ENCODE results near the gene ZNF782. TPM values are rescaled to one million over a fixed set of nuclear protein-coding genes. Genes with fewer than 3 reads are reported as not detected.

ZNF782 gene
- total RNA-seq, 1 experiment from 2014 or later, result 6.8 TPM

- Histone ChIP-seq H3K27ac (no peak overlapping the region), H3K9me3 (replicated peaks) (no peaks in the 10 kb centered on the region)
- no peak for DNase-seq (ENCODE audit: low read depth in 1 of 2, low spot score in 2 of 2)
These were observed 70.3 kb downstream of the ZNF782 start for GRCh38 chr9:96784021-96784420.

GRCh38 chr9:96782235-96782634, 72.1 kb downstream of the ZNF782 start:
- no peak overlapping the region for H3K4me3 ChIP-seq
- DNase-seq (ENCODE audit: low read depth in 1 of 2, low spot score in 2 of 2), result no peak
- no peak overlapping the region for H3K27ac ChIP-seq
- 0 out of 2 replicates have a peak, but pooled peaks cover 6% of the 10 kb centered on the region for H3K27me3 ChIP-seq (replicated peaks)
- H3K4me1 ChIP-seq (replicated peaks), result peaks cover 2% of the 10 kb centered on the region; the same call in 1 of the 2 replicates
- no peaks in the 10 kb centered on the region for H3K9me3 ChIP-seq (replicated peaks)
- H3K36me3 ChIP-seq, result no peaks in the 10 kb centered on the region

More at GRCh38 chr9:96784021-96784420, 70.3 kb downstream of the ZNF782 start:
- H3K4me3 ChIP-seq, result no peak overlapping the region
- no peaks in the 10 kb centered on the region for H3K36me3 ChIP-seq
- H3K27me3 ChIP-seq (replicated peaks), result 0 out of 2 replicates have a peak, but pooled peaks cover 4% of the 10 kb centered on the region
- H3K4me1 ChIP-seq (replicated peaks), result no peaks in the 10 kb centered on the region

GRCh38 chr9:96781552-96781951, 72.8 kb downstream of the ZNF782 start:
- Histone ChIP-seq H3K27ac (no peak overlapping the region), H3K4me3 (no peak overlapping the region), H3K9me3 (replicated peaks) (no peaks in the 10 kb centered on the region), H3K27me3 (replicated peaks) (0 out of 2 replicates have a peak, but pooled peaks cover 6% of the 10 kb centered on the region), H3K36me3 (no peaks in the 10 kb centered on the region), H3K4me1 (replicated peaks) (peaks cover 5% of the 10 kb centered on the region; the same call in 1 of the 2 replicates)
- no peak for DNase-seq (ENCODE audit: low read depth in 1 of 2, low spot score in 2 of 2)

GRCh38 chr9:96779089-96779488, 75.2 kb downstream of the ZNF782 start:
- H3K9me3 ChIP-seq (replicated peaks), result no peaks in the 10 kb centered on the region
- H3K27ac ChIP-seq, result no peak overlapping the region
- H3K36me3 ChIP-seq, result peaks cover 16% of the 10 kb centered on the region
- DNase-seq (ENCODE audit: low read depth in 1 of 2, low spot score in 2 of 2), result no peak
- H3K4me3 ChIP-seq, result no peak overlapping the region
- peaks cover 5% of the 10 kb centered on the region; the same call in 1 of the 2 replicates for H3K4me1 ChIP-seq (replicated peaks)
- 0 out of 2 replicates have a peak, but pooled peaks cover 6% of the 10 kb centered on the region for H3K27me3 ChIP-seq (replicated peaks)

- no peaks in the 10 kb centered on the region for H3K9me3 ChIP-seq (replicated peaks)
- H3K27me3 ChIP-seq (replicated peaks), result 0 out of 2 replicates have a peak, but pooled peaks cover 6% of the 10 kb centered on the region
- peak overlapping the region; percentile 56 for H3K4me3 ChIP-seq
- peaks cover 28% of the 10 kb centered on the region for H3K36me3 ChIP-seq
- no peak overlapping the region for H3K27ac ChIP-seq
- no peak for DNase-seq (ENCODE audit: low read depth in 1 of 2, low spot score in 2 of 2)
- H3K4me1 ChIP-seq (replicated peaks), result peaks cover 5% of the 10 kb centered on the region; the same call in 1 of the 2 replicates
These were observed 76.9 kb downstream of the ZNF782 start for GRCh38 chr9:96777426-96777864.

GRCh38 chr9:96771124-96771523, 83.2 kb downstream of the ZNF782 start:
- Histone ChIP-seq H3K9me3 (replicated peaks) (peaks cover 6% of the 10 kb centered on the region), H3K27me3 (replicated peaks) (no peaks in the 10 kb centered on the region), H3K36me3 (peaks cover 74% of the 10 kb centered on the region), H3K4me3 (no peak overlapping the region), H3K27ac (no peak overlapping the region), H3K4me1 (replicated peaks) (no peaks in the 10 kb centered on the region)
- no peak for DNase-seq (ENCODE audit: low read depth in 1 of 2, low spot score in 2 of 2)

- no peaks in the 10 kb centered on the region for H3K4me1 ChIP-seq (replicated peaks)
- H3K27ac ChIP-seq, result no peak overlapping the region
- H3K4me3 ChIP-seq, result no peak overlapping the region
- H3K27me3 ChIP-seq (replicated peaks), result no peaks in the 10 kb centered on the region
- peaks cover 75% of the 10 kb centered on the region for H3K36me3 ChIP-seq
- DNase-seq (ENCODE audit: low read depth in 1 of 2, low spot score in 2 of 2), result no peak
- peaks cover 9% of the 10 kb centered on the region for H3K9me3 ChIP-seq (replicated peaks)
These were observed 84.3 kb downstream of the ZNF782 start for GRCh38 chr9:96769989-96770388.

Other genes with a start within 250 kb of the ZNF782 start
- 22.2 and 33.8 TPM in 2 replicates for gene CDC14B, start 234.7 kb downstream of the ZNF782 start, total RNA-seq (2014; rRNA removed; shearing (Covaris generic))
- 9.5 and 27.5 TPM in 2 replicates for gene PRXL2C, start 199.2 kb downstream of the ZNF782 start, total RNA-seq (2014; rRNA removed; shearing (Covaris generic))
- 2.0 and 7.5 TPM in 2 replicates for gene ZNF510, start 76.4 kb downstream of the ZNF782 start, total RNA-seq (2014; rRNA removed; shearing (Covaris generic))
- gene NUTM2G, start 74.3 kb upstream of the ZNF782 start, total RNA-seq (2014; rRNA removed; shearing (Covaris generic)), result not detected in 2 replicates
- gene CTSV, start 184.6 kb upstream of the ZNF782 start, total RNA-seq (2014; rRNA removed; shearing (Covaris generic)), result 0.05 TPM in 1 of 2 replicates, not detected in the other

Measured in SJSA1 (cell line).